NCI-H128 (cell line): ENCODE measurements around the gene HAT1.

ENCODE experiments used
- DNase-seq: peaks from one replicate; lab custom pipeline; 2025; ENCODE audit not compliant: unreplicated experiment; lab: John Stamatoyannopoulos, UW

HAT1 gene

DNA sequence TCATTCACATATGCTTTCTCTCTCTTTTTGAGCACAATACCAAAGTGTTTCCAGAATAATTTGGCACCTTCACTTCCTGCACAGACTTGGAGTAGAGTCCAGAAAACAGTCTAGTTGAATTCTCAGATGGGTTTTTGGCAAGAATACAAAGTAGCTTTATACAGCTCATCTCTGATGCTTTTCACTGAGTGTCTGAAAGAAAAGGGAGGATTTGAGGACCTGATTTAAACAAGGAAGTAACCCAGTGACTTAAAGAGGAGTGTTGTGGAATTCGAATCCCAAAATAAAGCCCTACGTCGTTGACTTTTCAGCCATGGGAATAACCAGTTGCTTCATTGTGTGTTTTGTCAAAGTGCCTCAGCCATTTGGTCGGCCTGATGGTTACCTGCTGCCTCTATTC is 109.3 kb downstream of the HAT1 start:
- DNase-seq: no peak
